ENCODE data around the gene B3GNT3.
A peak's percentile ranks its signal among the peaks of the same experiment; 100 is the strongest.

The B3GNT3 gene

GRCh38 chr19:17794731-17795494, at the start of gene B3GNT3:
Gene B3GNT3 (plus strand): TSS chr19:17795138. CDS start chr19:17807808, 12,670 bp downstream.
- DNase-seq = no peak

GRCh38 chr19:17747205-17748098, 47.5 kb upstream of the B3GNT3 start:
- DNase-seq = peak; percentile 89

GRCh38 chr19:17748884-17749638, 45.9 kb upstream of the B3GNT3 start:
- DNase-seq = no peak

- DNase-seq = no peak
Observed at GRCh38 chr19:17749912-17750317, 45.0 kb upstream of the B3GNT3 start.

GRCh38 chr19:17751103-17751911, 43.6 kb upstream of the B3GNT3 start, which contains the start of gene FCHO1:
Gene FCHO1 (plus strand): TSS chr19:17751477. CDS start chr19:17755165, 3,688 bp downstream.
- peak; percentile 86 for DNase-seq

- no peak for DNase-seq
Observed at GRCh38 chr19:17751912-17752273, 43.0 kb upstream of the B3GNT3 start.

GRCh38 chr19:17752865-17753639, 41.9 kb upstream of the B3GNT3 start:
- DNase-seq = no peak

GRCh38 chr19:17753976-17754375, 41.0 kb upstream of the B3GNT3 start:
- no peak for DNase-seq

- no peak for DNase-seq
Observed at GRCh38 chr19:17754634-17755442, 40.1 kb upstream of the B3GNT3 start.

- no peak for DNase-seq
Observed at GRCh38 chr19:17755443-17755890, 39.5 kb upstream of the B3GNT3 start.

GRCh38 chr19:17755977-17756670, 38.8 kb upstream of the B3GNT3 start:
- DNase-seq = no peak

- no peak for DNase-seq
Observed at GRCh38 chr19:17757125-17757524, 37.8 kb upstream of the B3GNT3 start.

- DNase-seq = no peak
Observed at GRCh38 chr19:17758515-17758914, 36.4 kb upstream of the B3GNT3 start.

- no peak for DNase-seq
Observed at GRCh38 chr19:17761148-17761547, 33.8 kb upstream of the B3GNT3 start.

- no peak for DNase-seq
Observed at GRCh38 chr19:17762505-17763229, 32.3 kb upstream of the B3GNT3 start.

- DNase-seq = no peak
Observed at GRCh38 chr19:17764348-17764747, 30.6 kb upstream of the B3GNT3 start.

- DNase-seq = no peak
Observed at GRCh38 chr19:17765069-17765618, 29.8 kb upstream of the B3GNT3 start.

GRCh38 chr19:17766543-17767131, 28.3 kb upstream of the B3GNT3 start:
- DNase-seq = no peak
